Measurements from ENCODE around the gene SLC36A3.
"Not testable (repeated sequence)": the region's sequence is repeated elsewhere in the genome, so short reads cannot be mapped to it uniquely, and the experiment has no call there.

Gene SLC36A3

GRCh38 chr5:151309821-151310220 is 6.3 kb upstream of the SLC36A3 start:
- not testable (repeated sequence) for H3K4me3 ChIP-seq (ENCODE audit: low read length in 2 of 2); H3K27ac ChIP-seq (ENCODE audit: low read depth in 2 of 2, low read length in 2 of 2); H3K4me1 ChIP-seq (ENCODE audit: control insufficient read depth in 2 of 2, insufficient read depth in 2 of 2, low read length in 2 of 2); H3K9me3 ChIP-seq (ENCODE audit: control insufficient read depth in 2 of 2, low read length in 2 of 2); H3K36me3 ChIP-seq (ENCODE audit: control insufficient read depth in 2 of 2, insufficient read depth in 2 of 2, low read length in 2 of 2); H3K9ac ChIP-seq (ENCODE audit: low read depth in 1 of 2, low read length in 2 of 2); H3K27me3 ChIP-seq (ENCODE audit: control insufficient read depth in 2 of 2, insufficient read depth in 2 of 2, low read length in 2 of 2)

- H3K36me3 ChIP-seq (ENCODE audit: control insufficient read depth in 2 of 2, insufficient read depth in 2 of 2, low read length in 2 of 2); H3K4me1 ChIP-seq (ENCODE audit: control insufficient read depth in 2 of 2, insufficient read depth in 2 of 2, low read length in 2 of 2); H3K4me3 ChIP-seq (ENCODE audit: low read length in 2 of 2); H3K27me3 ChIP-seq (ENCODE audit: control insufficient read depth in 2 of 2, insufficient read depth in 2 of 2, low read length in 2 of 2); H3K9me3 ChIP-seq (ENCODE audit: control insufficient read depth in 2 of 2, low read length in 2 of 2); H3K9ac ChIP-seq (ENCODE audit: low read depth in 1 of 2, low read length in 2 of 2); H3K27ac ChIP-seq (ENCODE audit: low read depth in 2 of 2, low read length in 2 of 2): not testable (repeated sequence)
Measured at GRCh38 chr5:151309266-151309665, 5.7 kb upstream of the SLC36A3 start.

- peaks cover 0 to 4% of the 10 kb centered on the region in 2 donors for H3K27me3 ChIP-seq (ENCODE audit: control insufficient read depth in 2 of 2, insufficient read depth in 2 of 2, low read length in 2 of 2)
- H3K4me3 ChIP-seq (ENCODE audit: low read length in 2 of 2) = no peak overlapping the region
Measured at GRCh38 chr5:151298063-151298855, 5.3 kb downstream of the SLC36A3 start.

DNA sequence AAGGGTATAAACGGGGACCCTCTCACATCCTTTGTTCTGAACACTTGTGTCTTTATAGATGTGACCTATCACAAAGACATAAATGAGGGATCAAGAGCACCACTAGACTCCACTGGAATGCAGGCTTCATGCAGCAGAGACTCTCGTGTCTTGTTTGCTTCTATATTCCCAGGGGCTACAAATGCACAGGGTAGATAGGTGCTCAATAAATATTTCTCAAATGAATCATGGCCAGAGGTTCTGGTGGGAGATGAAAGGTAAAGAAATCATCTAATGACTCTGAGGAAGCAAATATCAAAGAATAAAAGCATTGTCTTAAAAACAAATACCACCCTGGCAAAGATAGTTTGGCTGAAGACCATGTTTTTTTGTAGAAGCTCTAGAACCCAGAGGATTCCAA is 6.6 kb downstream of the SLC36A3 start:
- H3K9ac ChIP-seq (ENCODE audit: low read depth in 1 of 2, low read length in 2 of 2) = no peak overlapping the region
- H3K27ac ChIP-seq (ENCODE audit: low read depth in 2 of 2, low read length in 2 of 2) = no peak overlapping the region
- H3K9me3 ChIP-seq (ENCODE audit: control insufficient read depth in 2 of 2, low read length in 2 of 2) = no peaks in the 10 kb centered on the region
- peaks cover 0 to 4% of the 10 kb centered on the region in 2 donors for H3K27me3 ChIP-seq (ENCODE audit: control insufficient read depth in 2 of 2, insufficient read depth in 2 of 2, low read length in 2 of 2)
- H3K4me3 ChIP-seq (ENCODE audit: low read length in 2 of 2) = no peak overlapping the region
- no peaks in the 10 kb centered on the region for H3K4me1 ChIP-seq (ENCODE audit: control insufficient read depth in 2 of 2, insufficient read depth in 2 of 2, low read length in 2 of 2)
- no peaks in the 10 kb centered on the region for H3K36me3 ChIP-seq (ENCODE audit: control insufficient read depth in 2 of 2, insufficient read depth in 2 of 2, low read length in 2 of 2)

More at GRCh38 chr5:151298063-151298855, 5.3 kb downstream of the SLC36A3 start:
- Histone ChIP-seq H3K36me3 (ENCODE audit: control insufficient read depth in 2 of 2, insufficient read depth in 2 of 2, low read length in 2 of 2) (no peaks in the 10 kb centered on the region), H3K4me1 (ENCODE audit: control insufficient read depth in 2 of 2, insufficient read depth in 2 of 2, low read length in 2 of 2) (no peaks in the 10 kb centered on the region), H3K9ac (ENCODE audit: low read depth in 1 of 2, low read length in 2 of 2) (no peak overlapping the region), H3K9me3 (ENCODE audit: control insufficient read depth in 2 of 2, low read length in 2 of 2) (no peaks in the 10 kb centered on the region), H3K27ac (ENCODE audit: low read depth in 2 of 2, low read length in 2 of 2) (no peak overlapping the region)

DNA sequence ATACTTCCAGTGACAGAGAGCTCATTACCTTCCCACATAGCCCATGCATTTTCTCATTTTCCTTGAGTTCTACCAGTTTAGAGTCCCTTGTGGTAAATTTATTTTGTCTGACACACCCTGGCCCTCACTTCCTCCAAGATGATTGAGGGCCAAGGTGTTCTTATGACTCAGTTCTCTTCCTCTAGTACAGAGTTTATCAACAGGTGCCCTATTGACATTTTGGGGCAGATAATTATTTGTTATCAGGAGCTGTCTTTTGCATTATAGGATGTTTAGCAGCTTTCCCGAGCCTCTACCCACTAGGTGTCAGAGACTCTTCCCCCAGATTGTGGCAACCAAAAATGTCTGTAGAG is 7.1 kb downstream of the SLC36A3 start:
- no peaks in the 10 kb centered on the region for H3K36me3 ChIP-seq (ENCODE audit: control insufficient read depth in 2 of 2, insufficient read depth in 2 of 2, low read length in 2 of 2)
- no peak overlapping the region for H3K4me3 ChIP-seq (ENCODE audit: low read length in 2 of 2)
- no peak overlapping the region for H3K9ac ChIP-seq (ENCODE audit: low read depth in 1 of 2, low read length in 2 of 2)
- no peaks in the 10 kb centered on the region for H3K4me1 ChIP-seq (ENCODE audit: control insufficient read depth in 2 of 2, insufficient read depth in 2 of 2, low read length in 2 of 2)
- H3K27ac ChIP-seq (ENCODE audit: low read depth in 2 of 2, low read length in 2 of 2) = no peak overlapping the region
- H3K9me3 ChIP-seq (ENCODE audit: control insufficient read depth in 2 of 2, low read length in 2 of 2) = no peaks in the 10 kb centered on the region
- peaks cover 0 to 4% of the 10 kb centered on the region in 2 donors for H3K27me3 ChIP-seq (ENCODE audit: control insufficient read depth in 2 of 2, insufficient read depth in 2 of 2, low read length in 2 of 2)

GRCh38 chr5:151295791-151296477 is 7.6 kb downstream of the SLC36A3 start:
- no peak overlapping the region for H3K4me3 ChIP-seq (ENCODE audit: low read length in 2 of 2)
- no peak overlapping the region for H3K9ac ChIP-seq (ENCODE audit: low read depth in 1 of 2, low read length in 2 of 2)
- H3K27ac ChIP-seq (ENCODE audit: low read depth in 2 of 2, low read length in 2 of 2) = no peak overlapping the region

GRCh38 chr5:151295138-151295537 is 8.4 kb downstream of the SLC36A3 start:
- H3K36me3 ChIP-seq (ENCODE audit: control insufficient read depth in 2 of 2, insufficient read depth in 2 of 2, low read length in 2 of 2) = no peaks in the 10 kb centered on the region
- H3K27ac ChIP-seq (ENCODE audit: low read depth in 2 of 2, low read length in 2 of 2) = no peak overlapping the region
- no peak overlapping the region for H3K9ac ChIP-seq (ENCODE audit: low read depth in 1 of 2, low read length in 2 of 2)
- no peaks in the 10 kb centered on the region for H3K4me1 ChIP-seq (ENCODE audit: control insufficient read depth in 2 of 2, insufficient read depth in 2 of 2, low read length in 2 of 2)
- H3K27me3 ChIP-seq (ENCODE audit: control insufficient read depth in 2 of 2, insufficient read depth in 2 of 2, low read length in 2 of 2) = peaks cover 0 to 4% of the 10 kb centered on the region in 2 donors
- H3K9me3 ChIP-seq (ENCODE audit: control insufficient read depth in 2 of 2, low read length in 2 of 2) = no peaks in the 10 kb centered on the region
- H3K4me3 ChIP-seq (ENCODE audit: low read length in 2 of 2) = no peak overlapping the region

More at GRCh38 chr5:151295791-151296477, 7.6 kb downstream of the SLC36A3 start:
- peaks cover 0 to 4% of the 10 kb centered on the region in 2 donors for H3K27me3 ChIP-seq (ENCODE audit: control insufficient read depth in 2 of 2, insufficient read depth in 2 of 2, low read length in 2 of 2)
- no peaks in the 10 kb centered on the region for H3K36me3 ChIP-seq (ENCODE audit: control insufficient read depth in 2 of 2, insufficient read depth in 2 of 2, low read length in 2 of 2)
- no peaks in the 10 kb centered on the region for H3K4me1 ChIP-seq (ENCODE audit: control insufficient read depth in 2 of 2, insufficient read depth in 2 of 2, low read length in 2 of 2)
- H3K9me3 ChIP-seq (ENCODE audit: control insufficient read depth in 2 of 2, low read length in 2 of 2) = no peaks in the 10 kb centered on the region

DNA sequence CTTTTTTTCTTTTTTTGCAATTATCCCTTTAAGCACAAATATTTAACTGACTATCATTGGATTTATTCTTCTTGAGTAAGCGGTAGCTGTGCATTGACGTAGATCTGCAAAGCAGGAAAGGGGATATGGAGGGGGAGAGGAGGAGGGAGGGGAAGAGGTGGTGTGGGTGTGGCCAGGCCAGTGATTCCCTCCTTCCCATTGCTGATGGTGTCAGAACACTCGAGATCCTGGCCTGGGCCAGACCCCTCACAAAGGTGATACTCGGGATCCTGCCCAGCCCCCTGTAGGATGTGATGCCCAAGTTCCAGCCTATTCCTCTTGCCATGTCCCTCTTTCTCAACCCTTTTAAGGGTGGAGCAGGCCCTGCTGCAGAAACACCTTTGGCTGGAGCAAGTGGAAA is 9.9 kb downstream of the SLC36A3 start:
- Histone ChIP-seq H3K9ac (ENCODE audit: low read depth in 1 of 2, low read length in 2 of 2) (no peak overlapping the region), H3K4me3 (ENCODE audit: low read length in 2 of 2) (no peak overlapping the region), H3K9me3 (ENCODE audit: control insufficient read depth in 2 of 2, low read length in 2 of 2) (no peaks in the 10 kb centered on the region), H3K4me1 (ENCODE audit: control insufficient read depth in 2 of 2, insufficient read depth in 2 of 2, low read length in 2 of 2) (no peaks in the 10 kb centered on the region), H3K27me3 (ENCODE audit: control insufficient read depth in 2 of 2, insufficient read depth in 2 of 2, low read length in 2 of 2) (peaks cover 0 to 4% of the 10 kb centered on the region in 2 donors), H3K27ac (ENCODE audit: low read depth in 2 of 2, low read length in 2 of 2) (no peak overlapping the region), H3K36me3 (ENCODE audit: control insufficient read depth in 2 of 2, insufficient read depth in 2 of 2, low read length in 2 of 2) (no peaks in the 10 kb centered on the region)

- Histone ChIP-seq H3K27me3 (ENCODE audit: control insufficient read depth in 2 of 2, insufficient read depth in 2 of 2, low read length in 2 of 2) (no peaks in the 10 kb centered on the region), H3K36me3 (ENCODE audit: control insufficient read depth in 2 of 2, insufficient read depth in 2 of 2, low read length in 2 of 2) (no peaks in the 10 kb centered on the region), H3K27ac (ENCODE audit: low read depth in 2 of 2, low read length in 2 of 2) (no peak overlapping the region), H3K9ac (ENCODE audit: low read depth in 1 of 2, low read length in 2 of 2) (no peak overlapping the region), H3K9me3 (ENCODE audit: control insufficient read depth in 2 of 2, low read length in 2 of 2) (no peaks in the 10 kb centered on the region), H3K4me3 (ENCODE audit: low read length in 2 of 2) (no peak overlapping the region), H3K4me1 (ENCODE audit: control insufficient read depth in 2 of 2, insufficient read depth in 2 of 2, low read length in 2 of 2) (no peaks in the 10 kb centered on the region)
Measured at GRCh38 chr5:151288180-151288579, 15.4 kb downstream of the SLC36A3 start.

- Histone ChIP-seq H3K9ac (ENCODE audit: low read depth in 1 of 2, low read length in 2 of 2) (no peak overlapping the region), H3K27me3 (ENCODE audit: control insufficient read depth in 2 of 2, insufficient read depth in 2 of 2, low read length in 2 of 2) (no peaks in the 10 kb centered on the region), H3K27ac (ENCODE audit: low read depth in 2 of 2, low read length in 2 of 2) (no peak overlapping the region), H3K4me3 (ENCODE audit: low read length in 2 of 2) (no peak overlapping the region), H3K4me1 (ENCODE audit: control insufficient read depth in 2 of 2, insufficient read depth in 2 of 2, low read length in 2 of 2) (no peaks in the 10 kb centered on the region), H3K36me3 (ENCODE audit: control insufficient read depth in 2 of 2, insufficient read depth in 2 of 2, low read length in 2 of 2) (no peaks in the 10 kb centered on the region), H3K9me3 (ENCODE audit: control insufficient read depth in 2 of 2, low read length in 2 of 2) (no peaks in the 10 kb centered on the region)
Measured at GRCh38 chr5:151286246-151286645, 17.3 kb downstream of the SLC36A3 start.
